HG03457 (cell line): ENCODE measurements around the gene KLF16.
A peak's percentile ranks its signal among the peaks of the same experiment; 100 is the strongest.
"Not testable (repeated sequence)": the region's sequence is repeated elsewhere in the genome, so short reads cannot be mapped to it uniquely, and the experiment has no call there.

Experiments used
- ATAC-seq: cut with Tn5 transposase; IDR thresholded peaks from one replicate; pipeline ENCODE4 v1.9.1; 2021; ENCODE audit warnings: moderate number of reproducible peaks; ENCODE audit not compliant: unreplicated experiment

The KLF16 gene

GRCh38 chr19:1863328-1863637 is at the start of gene KLF16:
TSS of gene KLF16 (minus strand) at chr19:1863579. CDS start at chr19:1863497, 82 bp downstream.
- ATAC-seq: no peak

DNA sequence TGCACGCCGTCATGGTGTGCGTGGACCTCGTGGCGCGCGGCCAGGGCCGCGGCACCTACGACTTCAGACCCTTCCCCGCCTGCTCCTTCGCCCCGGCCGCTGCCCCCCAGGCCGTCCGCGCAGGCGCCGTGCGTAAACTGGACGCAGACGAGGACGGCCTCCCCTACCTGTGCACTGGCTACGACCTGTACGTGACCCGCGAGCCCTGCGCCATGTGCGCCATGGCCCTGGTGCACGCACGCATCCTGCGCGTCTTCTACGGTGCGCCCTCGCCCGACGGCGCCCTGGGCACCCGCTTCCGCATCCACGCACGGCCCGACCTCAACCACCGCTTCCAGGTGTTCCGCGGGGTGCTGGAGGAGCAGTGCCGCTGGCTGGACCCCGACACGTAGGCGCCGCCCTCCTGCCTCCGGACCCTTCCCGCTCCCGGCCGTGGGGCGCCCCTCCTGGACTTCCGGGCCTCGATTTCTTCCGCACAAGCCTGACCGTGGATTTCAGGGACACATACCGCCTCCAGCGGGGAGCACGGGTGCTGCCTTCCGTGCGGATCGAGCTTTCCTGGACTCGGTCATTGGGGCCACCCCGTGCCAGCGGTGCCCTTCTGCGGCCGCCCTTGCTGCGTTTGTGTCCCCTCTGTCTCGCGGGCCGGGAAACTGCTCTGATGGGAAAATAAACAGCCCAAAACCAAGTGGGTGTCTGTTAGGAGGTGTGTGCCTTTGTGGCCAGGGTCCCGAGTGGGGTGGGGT is 49.6 kb upstream of the KLF16 start:
- ATAC-seq: no peak

GRCh38 chr19:1911995-1912394 is 48.6 kb upstream of the KLF16 start:
- ATAC-seq: no peak

GRCh38 chr19:1911098-1911497 is 47.7 kb upstream of the KLF16 start:
- no peak for ATAC-seq

DNA sequence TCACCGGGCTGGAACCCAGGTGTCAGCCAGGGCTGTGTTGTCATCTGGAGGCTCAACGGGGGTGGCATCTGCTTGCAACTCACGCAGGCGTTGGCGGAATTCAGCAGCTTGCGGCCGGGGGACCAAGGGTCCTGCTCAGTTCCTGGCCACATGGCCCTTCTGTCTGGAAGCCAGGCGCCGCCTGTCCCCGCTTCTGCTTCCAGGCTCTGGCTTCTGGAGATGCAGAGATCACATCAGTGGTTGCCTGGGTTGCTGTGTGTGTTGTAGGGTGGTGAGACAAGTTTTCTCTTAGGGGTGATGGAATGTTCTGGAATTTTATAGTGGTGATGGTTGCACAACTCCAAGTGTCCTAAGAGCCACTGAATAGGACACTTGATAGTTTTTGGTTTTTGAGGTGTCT is 46.8 kb upstream of the KLF16 start:
- ATAC-seq: no peak

DNA sequence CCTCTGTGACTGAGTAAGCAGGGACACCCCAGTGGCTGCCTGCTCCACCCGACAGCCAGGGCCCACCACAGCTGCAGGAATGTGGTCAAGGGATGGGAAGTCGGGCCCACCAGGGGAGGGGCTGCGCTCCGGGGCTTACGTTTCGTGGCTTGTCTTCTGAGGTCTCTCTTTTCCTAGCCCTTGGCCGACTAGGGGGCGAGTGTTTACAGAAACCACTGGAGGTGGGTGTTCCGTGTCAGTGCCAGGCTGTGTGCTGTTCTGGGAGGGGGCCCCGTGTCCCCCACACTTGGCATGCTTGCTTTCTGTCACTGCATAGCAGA is 46.3 kb upstream of the KLF16 start:
- ATAC-seq: no peak

DNA sequence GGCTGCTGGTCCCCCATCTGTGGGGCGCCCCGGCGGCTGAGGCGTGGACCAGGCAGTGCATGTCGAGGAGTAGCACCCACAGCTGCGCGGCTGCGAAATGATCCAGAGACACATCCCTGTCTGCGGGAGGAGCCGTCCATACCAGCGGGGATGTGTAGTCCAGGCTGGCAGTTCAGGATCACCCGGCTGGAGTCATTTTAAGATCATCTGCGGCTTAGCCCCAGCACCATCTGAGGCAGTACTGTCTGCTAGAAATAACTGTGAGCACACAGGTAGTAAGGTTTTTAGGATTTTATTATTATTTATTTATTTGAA is 44.9 kb upstream of the KLF16 start:
- ATAC-seq: no peak

GRCh38 chr19:1907563-1908363 is 44.4 kb upstream of the KLF16 start:
- ATAC-seq: no peak

DNA sequence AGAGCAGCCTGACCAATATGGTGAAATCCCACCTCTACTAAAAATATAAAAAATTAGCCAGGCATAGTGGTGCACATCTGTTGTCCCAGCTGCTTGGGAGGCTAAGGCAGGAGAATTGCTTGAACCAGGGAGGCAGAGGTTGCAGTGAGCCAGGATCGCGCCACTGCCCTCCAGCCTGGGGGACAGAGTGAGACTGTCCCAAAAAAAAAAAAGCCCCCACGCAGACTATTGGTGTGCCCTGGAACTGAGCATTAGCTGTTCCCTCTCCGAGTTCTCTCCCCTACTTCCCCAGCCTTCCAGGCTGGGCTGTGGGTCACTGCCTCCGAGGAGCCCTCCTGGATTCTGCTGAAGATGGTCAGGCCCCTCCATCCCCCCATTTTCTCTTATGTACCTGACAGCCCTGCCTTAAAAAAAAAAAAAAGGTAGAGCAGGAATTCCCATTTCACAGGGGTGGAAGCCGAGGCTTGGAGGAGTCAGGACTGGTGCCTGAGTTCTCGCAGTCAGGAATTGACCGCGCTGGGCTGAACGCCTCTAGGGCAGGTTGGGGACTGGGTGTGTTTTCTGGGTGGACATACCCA is 43.7 kb upstream of the KLF16 start:
- ATAC-seq: no peak

GRCh38 chr19:1905863-1906375 is 42.5 kb upstream of the KLF16 start:
- ATAC-seq: no peak

DNA sequence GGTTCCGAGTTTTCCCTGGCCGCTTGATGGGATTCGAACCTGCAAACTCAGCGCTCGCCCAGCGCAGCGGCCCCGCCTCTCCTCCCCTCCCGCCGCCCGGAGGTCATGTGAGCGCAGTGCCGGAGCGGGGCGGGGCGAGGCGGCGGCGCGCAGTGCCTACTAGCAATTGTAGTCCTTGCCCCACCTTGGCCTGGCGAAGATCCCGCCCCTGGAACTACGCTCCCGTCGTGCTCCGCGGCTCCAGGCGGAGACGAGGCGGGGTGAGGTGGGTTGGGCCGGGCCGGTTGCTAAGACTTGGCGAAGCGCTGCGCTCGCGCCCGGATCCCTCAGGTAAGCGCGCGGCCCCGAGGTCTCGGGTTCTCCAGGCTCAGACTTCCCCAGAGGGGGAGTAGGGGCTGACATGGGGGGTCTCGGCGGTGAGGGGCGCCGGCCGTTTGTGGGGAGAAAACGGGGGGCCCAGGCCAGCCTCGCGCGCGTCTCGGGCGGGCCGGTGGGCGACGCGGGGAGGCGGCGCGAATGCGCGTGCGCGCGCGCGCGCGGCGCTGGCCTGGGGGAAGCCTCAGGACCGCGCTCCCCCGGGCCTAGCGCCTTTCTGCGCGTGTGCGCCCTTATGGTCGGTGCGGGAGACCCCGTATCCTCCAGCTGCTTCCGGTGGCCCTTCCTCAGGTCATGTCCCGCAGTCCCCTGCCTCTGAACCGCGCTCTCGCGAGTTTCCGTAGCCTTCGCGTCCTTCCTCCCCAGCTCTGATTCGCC is 41.9 kb upstream of the KLF16 start, which contains the start of the genes ADAT3 and SCAMP4:
TSS of gene ADAT3 (plus strand) at position 290 of the 753 bp plus-strand sequence. CDS start 6,649 bp downstream, outside the sequence.
TSS of gene SCAMP4 (plus strand) at position 290 of the 753 bp plus-strand sequence. CDS start 9,621 bp downstream, outside the sequence.
- ATAC-seq: peak; percentile 50

- no peak for ATAC-seq
These were observed 41.4 kb upstream of the KLF16 start for GRCh38 chr19:1904860-1905109.

- no peak for ATAC-seq
These were observed 39.5 kb upstream of the KLF16 start for GRCh38 chr19:1902923-1903322.

DNA sequence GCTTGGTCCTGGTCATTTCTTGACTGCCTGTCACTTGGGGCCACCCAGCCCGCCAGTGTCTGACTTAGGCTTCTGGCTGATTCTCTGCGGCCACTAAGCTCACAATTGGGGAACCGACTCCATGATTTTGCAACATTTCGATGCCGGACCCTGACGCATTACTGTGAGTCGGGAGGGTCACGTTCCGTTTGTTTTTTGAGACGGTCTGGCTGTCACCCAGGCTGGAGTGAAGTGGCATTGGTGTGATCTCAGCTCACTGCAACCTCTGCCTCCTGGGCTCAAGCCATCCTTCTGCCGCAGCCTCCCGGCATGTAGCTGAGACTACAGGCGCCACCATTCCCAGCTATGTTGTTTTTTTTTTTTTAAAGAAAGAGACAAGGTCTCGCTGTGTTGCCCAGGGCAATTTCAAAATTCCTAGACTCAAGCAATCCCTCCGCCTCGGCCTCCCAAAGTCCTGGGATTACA is 38.6 kb upstream of the KLF16 start:
- ATAC-seq: no peak

DNA sequence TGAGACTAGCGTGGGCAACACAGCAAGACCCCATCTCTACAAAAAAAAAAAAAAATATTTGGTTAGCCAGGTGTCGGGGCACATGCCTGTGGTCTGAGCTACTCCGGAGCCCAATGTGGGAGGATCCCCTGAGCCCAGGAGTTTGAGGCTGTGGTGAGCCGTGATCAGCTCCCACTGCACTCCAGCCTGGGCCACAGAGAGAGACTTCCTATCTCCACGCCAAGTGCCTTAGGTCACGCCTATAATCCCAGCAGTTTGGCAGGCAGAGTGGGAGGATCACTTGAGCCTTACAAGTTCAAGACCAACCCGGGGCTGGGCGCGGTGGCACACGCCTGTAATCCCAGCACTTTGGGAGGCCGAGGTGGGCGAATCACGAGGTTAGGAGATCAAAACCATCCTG is 33.1 kb upstream of the KLF16 start:
- no peak for ATAC-seq

DNA sequence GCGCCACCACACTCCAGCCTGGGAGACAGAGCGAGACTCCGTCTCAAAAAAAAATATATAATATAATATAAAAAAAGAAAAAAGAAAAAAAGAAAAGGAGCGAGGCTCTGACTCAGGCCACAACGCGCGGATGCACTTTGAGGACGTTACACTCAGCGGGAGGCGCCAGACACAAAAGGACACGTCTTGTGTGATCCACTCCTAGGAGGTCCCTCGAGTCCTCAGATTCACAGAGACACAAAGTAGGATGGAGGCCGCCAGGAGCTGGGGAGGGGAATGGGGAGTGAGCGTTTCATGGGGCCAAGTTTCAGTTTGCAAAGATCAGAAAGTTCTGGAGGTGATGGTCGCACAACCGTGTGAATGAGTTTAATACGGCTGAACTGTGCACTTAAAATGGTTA is 30.4 kb upstream of the KLF16 start:
- no peak for ATAC-seq

DNA sequence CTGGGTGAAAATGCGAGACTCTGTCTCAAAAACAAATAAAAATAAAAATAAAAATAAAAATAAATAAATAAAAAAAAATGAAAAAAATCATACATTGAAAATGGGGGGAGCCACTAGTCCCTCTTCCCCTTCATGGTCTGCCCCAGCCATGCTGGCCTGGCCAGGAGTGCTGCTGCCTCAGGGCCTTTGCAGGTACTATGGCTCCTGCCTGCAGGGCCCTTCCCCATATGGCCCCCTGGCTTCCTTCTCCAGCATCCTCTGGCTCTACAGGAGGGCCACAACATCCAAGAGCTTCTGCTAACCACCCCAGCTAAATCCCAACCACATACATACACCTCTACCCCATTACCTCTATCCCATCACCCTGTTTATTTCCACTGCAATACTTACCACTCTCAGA is 26.5 kb upstream of the KLF16 start:
- ATAC-seq: no peak

DNA sequence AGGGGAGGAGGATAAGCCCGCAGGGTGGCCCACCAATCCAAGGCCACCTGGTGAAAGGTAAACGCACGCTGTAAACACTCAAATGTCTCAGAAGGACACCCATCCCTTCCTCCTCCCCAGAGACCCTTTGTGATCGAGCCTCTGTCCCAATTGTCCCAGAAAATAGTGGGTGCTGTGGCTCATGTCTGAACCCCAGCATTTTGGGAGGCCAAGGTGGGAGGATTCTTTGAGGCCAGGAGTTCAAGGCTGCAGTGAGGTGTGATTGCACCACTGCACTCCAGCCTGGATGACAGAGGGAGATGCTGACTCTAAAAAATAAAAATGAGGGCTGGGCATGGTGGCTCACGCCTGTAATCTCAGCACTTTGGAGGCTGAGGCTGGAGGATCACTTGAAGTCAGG is 25.0 kb upstream of the KLF16 start:
- no peak for ATAC-seq

GRCh38 chr19:1886360-1886759 is 23.0 kb upstream of the KLF16 start:
- ATAC-seq: not testable (repeated sequence)

DNA sequence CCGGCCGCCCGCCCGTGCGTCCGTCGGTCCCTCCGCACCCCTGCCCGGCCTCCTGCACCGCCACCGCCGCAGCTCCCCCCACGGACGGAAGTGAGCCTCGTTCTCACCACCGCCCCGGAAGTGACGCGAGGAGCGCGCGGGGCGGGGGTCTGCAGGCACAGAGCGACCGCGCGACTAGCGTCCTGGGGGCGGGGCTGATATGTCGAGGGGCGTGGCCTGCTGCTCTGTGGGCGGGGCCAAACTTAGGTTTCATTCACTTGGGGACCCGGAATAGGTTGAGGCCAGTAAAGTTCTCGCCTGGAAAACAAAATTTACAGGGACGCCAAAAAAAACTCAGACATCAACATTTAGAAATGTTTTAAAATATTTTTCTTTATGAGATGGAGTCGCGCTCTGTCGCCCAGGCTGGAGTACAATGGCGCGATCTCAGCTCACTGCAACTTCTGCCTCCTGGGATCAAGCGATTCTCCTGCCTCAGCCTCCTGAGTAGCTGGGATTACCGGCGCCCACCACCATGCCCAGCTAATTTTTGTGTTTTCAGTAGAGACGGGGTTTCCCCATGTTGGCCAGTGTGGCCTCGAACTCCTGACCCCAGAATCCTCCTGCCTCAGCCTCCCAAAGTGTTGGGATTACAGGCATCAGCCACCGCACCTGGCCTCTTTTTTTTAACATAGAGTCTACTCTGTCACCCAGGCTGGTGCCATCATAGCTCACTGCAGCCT is 22.2 kb upstream of the KLF16 start, which contains the start of gene ABHD17A:
TSS of gene ABHD17A (minus strand) at position 99 of the 722 bp plus-strand sequence. CDS start 3,930 bp downstream, outside the sequence.
- ATAC-seq: peak; percentile 53
